Stromal cell of bone marrow (primary cell): ENCODE measurements around the gene SPTBN1.

ENCODE experiments used
- DNase-seq: peaks from one replicate; pipeline ENCODE4 v3.0.0-alpha.2; 2012; ENCODE audit warnings: low read depth

Gene SPTBN1

GRCh38 chr2:54434711-54435110 lies 21.4 kb upstream of the SPTBN1 start:
- DNase-seq: no peak

- DNase-seq: no peak
These were observed 20.6 kb upstream of the SPTBN1 start for GRCh38 chr2:54435325-54436226.

GRCh38 chr2:54437588-54437987 lies 18.5 kb upstream of the SPTBN1 start:
- DNase-seq: no peak

GRCh38 chr2:54438271-54438670 lies 17.9 kb upstream of the SPTBN1 start:
- DNase-seq: no peak

- no peak for DNase-seq
These were observed 16.5 kb upstream of the SPTBN1 start for GRCh38 chr2:54439582-54439981.

GRCh38 chr2:54440050-54440449 lies 16.1 kb upstream of the SPTBN1 start:
- DNase-seq: no peak

GRCh38 chr2:54444503-54444902 lies 11.6 kb upstream of the SPTBN1 start:
- DNase-seq: no peak

GRCh38 chr2:54446122-54446521 lies 10.0 kb upstream of the SPTBN1 start:
- no peak for DNase-seq

- DNase-seq: no peak
These were observed 9.5 kb upstream of the SPTBN1 start for GRCh38 chr2:54446625-54447024.

GRCh38 chr2:54454548-54455130 lies 1.5 kb upstream of the SPTBN1 start:
- no peak for DNase-seq

- DNase-seq: no peak
These were observed 980 bp upstream of the SPTBN1 start for GRCh38 chr2:54455131-54455562.

GRCh38 chr2:54456362-54456611 lies 160 bp downstream of the SPTBN1 start:
- DNase-seq: no peak

GRCh38 chr2:54456612-54457322 lies 640 bp downstream of the SPTBN1 start:
- no peak for DNase-seq

- DNase-seq: no peak
These were observed 1.3 kb downstream of the SPTBN1 start for GRCh38 chr2:54457323-54458023.

- peak; percentile 66 for DNase-seq
These were observed 2.9 kb downstream of the SPTBN1 start for GRCh38 chr2:54459037-54459441.

- peak; percentile 69 for DNase-seq
These were observed 5.1 kb downstream of the SPTBN1 start for GRCh38 chr2:54461261-54461660.

- DNase-seq: no peak
These were observed 8.2 kb downstream of the SPTBN1 start for GRCh38 chr2:54464341-54464740.

GRCh38 chr2:54465143-54465542 lies 9.0 kb downstream of the SPTBN1 start:
- no peak for DNase-seq

- no peak for DNase-seq
These were observed 10.7 kb downstream of the SPTBN1 start for GRCh38 chr2:54466870-54467269.

- DNase-seq: no peak
These were observed 12.5 kb downstream of the SPTBN1 start for GRCh38 chr2:54468673-54469072.

GRCh38 chr2:54469484-54470053 lies 13.4 kb downstream of the SPTBN1 start:
- no peak for DNase-seq

GRCh38 chr2:54470266-54470938 lies 14.3 kb downstream of the SPTBN1 start:
- DNase-seq: no peak
